Thyroid gland (tissue), 4 donors: ENCODE results near the gene CCDC78.

Experiments
- POLR2A ChIP-seq, 2 donors: fragments of 450-650 bp; IDR thresholded peaks; one replicate each; pipeline ENCODE4 v1.6.1; 2017; ENCODE audit warnings: antibody characterized with exemption in 2 of 2, mild to moderate bottlenecking in 2 of 2, moderate library complexity in 1 of 2
- TF ChIP-seq, protein P1 (sequence below), 6 experiments: fragments of 200-600 bp in 3 of 6; fragments of 450-650 bp in 3 of 6; sonication (generic) in 3 of 6; IDR thresholded peaks; one replicate each; pipeline ENCODE4 v1.5.1; 2016 to 2019; ENCODE audit warnings: antibody characterized with exemption in 6 of 6, mild to moderate bottlenecking in 2 of 6, inconsistent platforms in 1 of 6, moderate library complexity in 1 of 6

DNA sequence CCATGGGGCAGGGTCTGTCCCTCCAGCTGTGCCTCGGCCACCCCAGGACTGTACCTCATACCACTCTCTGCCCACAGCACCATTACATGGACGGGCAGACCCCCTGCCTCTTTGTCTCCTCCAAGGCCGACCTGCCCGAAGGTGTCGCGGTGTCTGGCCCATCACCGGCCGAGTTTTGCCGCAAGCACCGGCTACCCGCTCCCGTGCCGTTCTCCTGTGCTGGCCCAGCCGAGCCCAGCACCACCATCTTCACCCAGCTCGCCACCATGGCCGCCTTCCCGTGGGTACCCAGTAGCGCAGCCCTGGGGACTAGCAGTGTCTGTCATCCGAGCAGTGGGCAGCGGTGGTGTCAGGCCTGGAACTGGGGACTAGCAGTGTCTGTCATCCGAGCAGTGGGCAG is 53.4 kb downstream of the CCDC78 start:
- TF ChIP-seq, protein P1, sequence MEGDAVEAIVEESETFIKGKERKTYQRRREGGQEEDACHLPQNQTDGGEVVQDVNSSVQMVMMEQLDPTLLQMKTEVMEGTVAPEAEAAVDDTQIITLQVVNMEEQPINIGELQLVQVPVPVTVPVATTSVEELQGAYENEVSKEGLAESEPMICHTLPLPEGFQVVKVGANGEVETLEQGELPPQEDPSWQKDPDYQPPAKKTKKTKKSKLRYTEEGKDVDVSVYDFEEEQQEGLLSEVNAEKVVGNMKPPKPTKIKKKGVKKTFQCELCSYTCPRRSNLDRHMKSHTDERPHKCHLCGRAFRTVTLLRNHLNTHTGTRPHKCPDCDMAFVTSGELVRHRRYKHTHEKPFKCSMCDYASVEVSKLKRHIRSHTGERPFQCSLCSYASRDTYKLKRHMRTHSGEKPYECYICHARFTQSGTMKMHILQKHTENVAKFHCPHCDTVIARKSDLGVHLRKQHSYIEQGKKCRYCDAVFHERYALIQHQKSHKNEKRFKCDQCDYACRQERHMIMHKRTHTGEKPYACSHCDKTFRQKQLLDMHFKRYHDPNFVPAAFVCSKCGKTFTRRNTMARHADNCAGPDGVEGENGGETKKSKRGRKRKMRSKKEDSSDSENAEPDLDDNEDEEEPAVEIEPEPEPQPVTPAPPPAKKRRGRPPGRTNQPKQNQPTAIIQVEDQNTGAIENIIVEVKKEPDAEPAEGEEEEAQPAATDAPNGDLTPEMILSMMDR (IDR thresholded peaks at IDR 0.05) = no peak
- no peak for TF ChIP-seq POLR2A (IDR thresholded peaks at IDR 0.05)
